Measurements from ENCODE around the gene PTPRN2.

- no peak for TF ChIP-seq CTCF (conservative IDR thresholded peaks at IDR 0.05; ENCODE audit: low read length)
- TF ChIP-seq EZH2phosphoT487 (IDR thresholded peaks at IDR 0.05; ENCODE audit: borderline replicate concordance, low read depth, low read length) = no peak
Observed at GRCh38 chr7:158157460-158157859, 430.2 kb downstream of the PTPRN2 start.

Data from OCI-LY7 (cell line).